ENCODE data around the gene PHC3.

The PHC3 gene

GRCh38 chr3:170059447-170059846, 122.1 kb downstream of the PHC3 start:
- peaks cover 5% of the 10 kb centered on the region for H3K4me1 ChIP-seq (ENCODE audit: control insufficient read depth, insufficient read depth, low read length)
- no peaks in the 10 kb centered on the region for H3K36me3 ChIP-seq (ENCODE audit: control insufficient read depth, insufficient read depth, low read length)
- no CpG with 5 or more reads among the region's 1 CpG for WGBS (ENCODE audit: insufficient coverage, insufficient read length)
- H3K9me3 ChIP-seq (ENCODE audit: control insufficient read depth, insufficient read depth, low read length) = no peaks in the 10 kb centered on the region
- no peaks in the 10 kb centered on the region for H3K27me3 ChIP-seq (ENCODE audit: control insufficient read depth, insufficient read depth, low read length)
- no peak overlapping the region for H3K4me3 ChIP-seq (ENCODE audit: low read length)
- no peak overlapping the region for H3K27ac ChIP-seq (ENCODE audit: low read length)
- no peak for DNase-seq (ENCODE audit: low read depth, low spot score)

DNA sequence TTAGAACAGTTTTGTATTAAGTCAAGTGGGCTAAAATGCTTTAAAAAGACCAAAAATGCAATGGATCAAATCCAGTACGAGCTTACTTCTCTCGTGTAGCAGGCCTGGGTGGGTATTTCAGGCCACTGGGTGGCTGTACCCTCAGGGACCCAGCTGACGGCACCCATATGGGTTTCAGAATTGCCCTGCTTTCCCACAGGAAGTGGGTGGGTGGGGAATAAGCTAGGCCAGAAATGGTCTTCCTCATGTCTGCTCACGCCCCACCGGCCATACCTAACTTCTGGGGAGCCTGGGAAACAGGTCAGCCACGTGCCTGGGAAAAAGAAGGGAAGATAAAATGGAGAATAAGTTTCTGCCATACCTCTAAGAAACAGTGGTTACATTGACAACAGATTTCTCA, 123.4 kb downstream of the PHC3 start:
- DNase-seq (ENCODE audit: low read depth, low spot score) = no peak
- no CpG with 5 or more reads among the region's 6 CpGs for WGBS (ENCODE audit: insufficient coverage, insufficient read length)
- H3K4me3 ChIP-seq (ENCODE audit: low read length) = no peak overlapping the region
- H3K4me1 ChIP-seq (ENCODE audit: control insufficient read depth, insufficient read depth, low read length) = peaks cover 5% of the 10 kb centered on the region; the same call in 1 of the 2 replicates
- H3K36me3 ChIP-seq (ENCODE audit: control insufficient read depth, insufficient read depth, low read length) = no peaks in the 10 kb centered on the region
- no peaks in the 10 kb centered on the region for H3K9me3 ChIP-seq (ENCODE audit: control insufficient read depth, insufficient read depth, low read length)
- no peaks in the 10 kb centered on the region for H3K27me3 ChIP-seq (ENCODE audit: control insufficient read depth, insufficient read depth, low read length)
- H3K27ac ChIP-seq (ENCODE audit: low read length) = no peak overlapping the region

DNA sequence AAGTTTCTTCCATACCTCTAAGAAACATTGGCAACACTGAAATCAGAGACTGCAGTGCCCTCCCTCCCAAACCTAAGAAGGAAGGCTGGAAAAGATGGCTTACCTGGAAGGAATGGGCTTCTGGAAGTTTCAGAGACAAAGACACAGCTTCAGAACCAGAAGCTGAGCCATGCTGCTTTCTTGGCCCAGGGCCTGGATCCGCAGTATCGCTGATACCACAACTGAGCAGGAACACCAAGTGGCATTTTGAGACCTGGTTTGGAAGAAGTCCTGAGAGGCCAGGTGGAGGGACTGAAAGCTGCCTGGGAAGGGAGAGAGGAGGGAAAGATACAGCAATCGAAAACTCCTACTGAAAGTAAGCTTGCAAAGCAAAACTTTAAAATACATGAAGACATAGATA, 124.0 kb downstream of the PHC3 start:
- Histone ChIP-seq H3K27ac (ENCODE audit: low read length) (no peak overlapping the region), H3K4me3 (ENCODE audit: low read length) (no peak overlapping the region), H3K9me3 (ENCODE audit: control insufficient read depth, insufficient read depth, low read length) (no peaks in the 10 kb centered on the region), H3K4me1 (ENCODE audit: control insufficient read depth, insufficient read depth, low read length) (peaks cover 5% of the 10 kb centered on the region; the same call in 1 of the 2 replicates), H3K36me3 (ENCODE audit: control insufficient read depth, insufficient read depth, low read length) (no peaks in the 10 kb centered on the region), H3K27me3 (ENCODE audit: control insufficient read depth, insufficient read depth, low read length) (no peaks in the 10 kb centered on the region)
- WGBS (ENCODE audit: insufficient coverage, insufficient read length) = no CpG with 5 or more reads among the region's 3 CpGs
- DNase-seq (ENCODE audit: low read depth, low spot score) = no peak

DNA sequence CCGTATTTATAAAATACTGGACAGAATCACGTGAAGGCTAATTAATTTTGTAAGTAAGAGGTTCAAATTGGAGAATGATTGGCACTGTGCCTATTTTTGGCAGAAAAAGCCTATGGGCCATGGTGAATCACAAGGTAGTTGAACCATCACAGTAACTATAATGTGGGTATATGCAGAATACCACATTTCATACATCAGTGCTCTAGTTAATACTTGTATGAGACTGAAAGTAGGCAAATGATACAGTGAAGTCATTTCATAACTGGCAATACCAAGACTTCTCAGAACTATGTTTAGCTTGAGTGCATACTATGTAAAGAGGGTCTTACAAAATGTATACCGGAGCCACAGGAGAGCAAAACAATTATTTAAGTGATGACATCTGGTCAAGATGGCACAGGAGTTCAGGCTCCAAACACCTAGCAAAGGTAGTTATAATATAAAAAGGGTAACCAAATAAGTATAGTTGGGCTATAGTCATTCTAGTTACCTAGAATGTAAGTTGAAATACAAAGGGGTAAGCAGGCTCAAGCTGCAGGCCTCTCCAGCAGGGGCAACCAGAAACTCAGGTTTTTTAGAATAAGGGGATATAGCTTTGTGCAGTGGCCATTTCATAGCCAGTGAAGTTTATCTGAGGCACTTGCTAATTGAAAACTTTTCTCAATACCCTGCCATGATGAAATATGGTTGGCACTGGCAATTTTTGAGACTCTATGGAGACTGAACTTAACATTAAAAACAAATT, 124.7 kb downstream of the PHC3 start:
- Histone ChIP-seq H3K4me3 (ENCODE audit: low read length) (no peak overlapping the region), H3K9me3 (ENCODE audit: control insufficient read depth, insufficient read depth, low read length) (no peaks in the 10 kb centered on the region), H3K36me3 (ENCODE audit: control insufficient read depth, insufficient read depth, low read length) (no peaks in the 10 kb centered on the region), H3K4me1 (ENCODE audit: control insufficient read depth, insufficient read depth, low read length) (peaks cover 5% of the 10 kb centered on the region; the same call in 1 of the 2 replicates), H3K27me3 (ENCODE audit: control insufficient read depth, insufficient read depth, low read length) (no peaks in the 10 kb centered on the region), H3K27ac (ENCODE audit: low read length) (no peak overlapping the region)
- WGBS (ENCODE audit: insufficient coverage, insufficient read length) = no CpG with 5 or more reads among the region's 3 CpGs
- DNase-seq (ENCODE audit: low read depth, low spot score) = no peak

- DNase-seq (ENCODE audit: low read depth, low spot score) = no peak
- WGBS (ENCODE audit: insufficient coverage, insufficient read length) = no CpG with 5 or more reads among the region's 5 CpGs
These were observed 126.3 kb downstream of the PHC3 start for GRCh38 chr3:170055209-170055608.

GRCh38 chr3:170054204-170054603, 127.3 kb downstream of the PHC3 start:
- H3K27ac ChIP-seq (ENCODE audit: low read length) = no peak overlapping the region
- H3K27me3 ChIP-seq (ENCODE audit: control insufficient read depth, insufficient read depth, low read length) = no peaks in the 10 kb centered on the region
- DNase-seq (ENCODE audit: low read depth, low spot score) = no peak
- no peaks in the 10 kb centered on the region for H3K36me3 ChIP-seq (ENCODE audit: control insufficient read depth, insufficient read depth, low read length)
- peaks cover 2% of the 10 kb centered on the region; the same call in 1 of the 2 replicates for H3K4me1 ChIP-seq (ENCODE audit: control insufficient read depth, insufficient read depth, low read length)
- WGBS (ENCODE audit: insufficient coverage, insufficient read length) = no CpG with 5 or more reads among the region's 1 CpG
- no peaks in the 10 kb centered on the region for H3K9me3 ChIP-seq (ENCODE audit: control insufficient read depth, insufficient read depth, low read length)
- no peak overlapping the region for H3K4me3 ChIP-seq (ENCODE audit: low read length)

More at GRCh38 chr3:170055209-170055608, 126.3 kb downstream of the PHC3 start:
- Histone ChIP-seq H3K9me3 (ENCODE audit: control insufficient read depth, insufficient read depth, low read length) (no peaks in the 10 kb centered on the region), H3K36me3 (ENCODE audit: control insufficient read depth, insufficient read depth, low read length) (no peaks in the 10 kb centered on the region), H3K27me3 (ENCODE audit: control insufficient read depth, insufficient read depth, low read length) (no peaks in the 10 kb centered on the region), H3K27ac (ENCODE audit: low read length) (no peak overlapping the region), H3K4me1 (ENCODE audit: control insufficient read depth, insufficient read depth, low read length) (peaks cover 5% of the 10 kb centered on the region; the same call in 1 of the 2 replicates), H3K4me3 (ENCODE audit: low read length) (no peak overlapping the region)

DNA sequence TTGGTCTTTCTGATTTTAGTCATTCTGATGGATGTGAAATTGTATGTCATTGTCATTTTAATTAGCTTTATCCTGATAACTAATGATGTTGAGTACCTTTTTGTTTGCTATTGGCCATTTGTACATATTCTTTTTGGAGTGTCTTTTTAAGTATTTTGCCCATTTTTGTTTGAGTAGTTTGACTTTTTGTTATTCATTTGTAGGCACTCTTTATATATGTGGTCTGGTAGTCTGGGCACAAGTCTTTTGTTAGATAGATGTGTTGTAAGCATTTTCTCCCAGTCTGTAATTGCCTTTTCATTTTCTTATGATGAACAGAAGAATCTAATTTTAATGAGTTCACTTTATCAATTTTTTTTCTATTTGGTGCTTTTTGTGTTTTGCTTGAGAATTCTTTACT, 129.1 kb downstream of the PHC3 start:
- Histone ChIP-seq H3K36me3 (ENCODE audit: control insufficient read depth, insufficient read depth, low read length) (no peaks in the 10 kb centered on the region), H3K27me3 (ENCODE audit: control insufficient read depth, insufficient read depth, low read length) (no peaks in the 10 kb centered on the region), H3K4me1 (ENCODE audit: control insufficient read depth, insufficient read depth, low read length) (no peaks in the 10 kb centered on the region; the same call in 1 of the 2 replicates), H3K4me3 (ENCODE audit: low read length) (no peak overlapping the region), H3K9me3 (ENCODE audit: control insufficient read depth, insufficient read depth, low read length) (no peaks in the 10 kb centered on the region), H3K27ac (ENCODE audit: low read length) (no peak overlapping the region)
- no peak for DNase-seq (ENCODE audit: low read depth, low spot score)

DNA sequence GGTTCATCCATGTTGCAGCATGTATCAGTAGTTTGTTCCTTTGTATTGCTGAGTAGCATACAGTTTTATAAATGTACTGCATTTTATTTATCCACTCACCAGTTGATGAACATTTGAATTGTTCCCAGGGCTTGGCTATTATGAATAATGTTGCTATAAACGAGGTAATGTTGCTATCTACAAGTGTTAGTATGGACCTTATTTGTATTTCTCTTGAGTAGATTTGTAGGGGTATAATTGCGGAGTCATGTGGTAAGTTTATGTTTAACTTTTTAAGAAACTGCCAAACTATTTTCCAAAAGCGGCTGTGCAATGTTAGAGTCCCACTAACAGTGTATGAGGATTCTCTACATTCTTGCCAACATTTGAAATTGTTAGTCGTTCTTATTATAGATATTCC, 130.8 kb downstream of the PHC3 start:
- no peak for DNase-seq (ENCODE audit: low read depth, low spot score)
- Histone ChIP-seq H3K27ac (ENCODE audit: low read length) (no peak overlapping the region), H3K36me3 (ENCODE audit: control insufficient read depth, insufficient read depth, low read length) (no peaks in the 10 kb centered on the region), H3K9me3 (ENCODE audit: control insufficient read depth, insufficient read depth, low read length) (no peaks in the 10 kb centered on the region), H3K4me1 (ENCODE audit: control insufficient read depth, insufficient read depth, low read length) (no peaks in the 10 kb centered on the region), H3K4me3 (ENCODE audit: low read length) (no peak overlapping the region), H3K27me3 (ENCODE audit: control insufficient read depth, insufficient read depth, low read length) (no peaks in the 10 kb centered on the region)
- no CpG with 5 or more reads among the region's 4 CpGs for WGBS (ENCODE audit: insufficient coverage, insufficient read length)

DNA sequence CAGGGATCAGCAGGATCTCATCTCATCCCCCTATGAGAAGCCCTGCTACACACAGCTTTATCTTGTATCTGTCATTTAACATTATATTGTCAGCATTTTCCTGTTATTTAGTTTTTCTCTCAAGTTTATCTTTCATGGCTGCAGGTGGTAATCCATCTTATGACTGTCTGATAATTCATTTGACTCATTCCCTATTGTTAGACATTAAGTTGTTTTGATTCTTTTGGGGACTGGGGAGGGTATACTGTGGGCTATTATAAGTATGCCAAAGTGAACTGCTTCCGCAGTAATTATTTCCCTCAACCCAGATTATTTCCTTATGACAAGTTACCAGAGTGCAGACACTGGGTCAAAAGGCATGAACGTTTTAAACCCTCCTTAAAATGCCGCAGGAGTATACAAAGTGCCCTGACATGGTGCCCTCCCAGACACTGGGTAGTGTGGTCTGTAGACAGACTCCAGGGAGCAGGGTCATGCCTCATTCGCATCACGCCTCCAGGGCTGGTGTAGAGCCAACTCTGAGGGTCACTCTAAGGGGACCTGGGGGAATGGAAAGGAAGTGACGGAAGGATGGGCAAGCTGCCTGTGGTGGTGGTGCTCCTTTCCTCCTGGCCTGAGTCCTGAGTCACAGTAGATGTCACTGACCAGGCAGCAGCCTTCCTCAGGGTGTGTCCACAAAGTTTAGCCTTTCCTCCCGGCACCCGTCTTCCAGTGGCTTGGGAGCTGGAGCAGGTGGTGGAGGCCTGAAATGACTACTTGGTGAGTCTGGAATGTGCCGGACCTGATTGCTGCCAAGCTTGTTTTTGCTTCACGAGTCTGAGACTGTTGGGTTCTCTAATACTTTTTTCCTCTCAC, 132.2 kb downstream of the PHC3 start:
- no CpG with 5 or more reads among the region's 10 CpGs for WGBS (ENCODE audit: insufficient coverage, insufficient read length)
- DNase-seq (ENCODE audit: low read depth, low spot score) = no peak
- Histone ChIP-seq H3K27me3 (ENCODE audit: control insufficient read depth, insufficient read depth, low read length) (no peaks in the 10 kb centered on the region), H3K9me3 (ENCODE audit: control insufficient read depth, insufficient read depth, low read length) (no peaks in the 10 kb centered on the region), H3K4me3 (ENCODE audit: low read length) (no peak overlapping the region), H3K4me1 (ENCODE audit: control insufficient read depth, insufficient read depth, low read length) (no peaks in the 10 kb centered on the region), H3K36me3 (ENCODE audit: control insufficient read depth, insufficient read depth, low read length) (no peaks in the 10 kb centered on the region), H3K27ac (ENCODE audit: low read length) (no peak overlapping the region)

- DNase-seq (ENCODE audit: low read depth, low spot score) = no peak
- Histone ChIP-seq H3K4me3 (ENCODE audit: low read length) (no peak overlapping the region), H3K4me1 (ENCODE audit: control insufficient read depth, insufficient read depth, low read length) (no peaks in the 10 kb centered on the region), H3K36me3 (ENCODE audit: control insufficient read depth, insufficient read depth, low read length) (no peaks in the 10 kb centered on the region), H3K27ac (ENCODE audit: low read length) (no peak overlapping the region), H3K27me3 (ENCODE audit: control insufficient read depth, insufficient read depth, low read length) (no peaks in the 10 kb centered on the region), H3K9me3 (ENCODE audit: control insufficient read depth, insufficient read depth, low read length) (no peaks in the 10 kb centered on the region)
- WGBS (ENCODE audit: insufficient coverage, insufficient read length) = no CpG with 5 or more reads among the region's 3 CpGs
These were observed 134.5 kb downstream of the PHC3 start for GRCh38 chr3:170047133-170047404.

Measured in iPS DF 6.9 (cell line).